GM21723 (cell line): ENCODE measurements around the gene PCNA.

Experiments used
- ATAC-seq: cut with Tn5 transposase; IDR thresholded peaks from one replicate; pipeline ENCODE4 v1.9.1; 2021; ENCODE audit warnings: mild to moderate bottlenecking, moderate library complexity; ENCODE audit not compliant: unreplicated experiment

Gene PCNA

GRCh38 chr20:5119435-5120184 lies at the start of gene PCNA:
TSS of gene PCNA (minus strand) at chr20:5119958. CDS start at chr20:5119798, 160 bp downstream.
- ATAC-seq, result peak; percentile 93

- ATAC-seq, result no peak
Measured at GRCh38 chr20:5168651-5169396, 49.1 kb upstream of the PCNA start.

GRCh38 chr20:5164645-5165625 lies 45.2 kb upstream of the PCNA start:
- ATAC-seq, result no peak

GRCh38 chr20:5161536-5162164 lies 41.9 kb upstream of the PCNA start:
- no peak for ATAC-seq

GRCh38 chr20:5160882-5161281 lies 41.1 kb upstream of the PCNA start:
- ATAC-seq, result no peak

- no peak for ATAC-seq
Measured at GRCh38 chr20:5159928-5160327, 40.2 kb upstream of the PCNA start.

- ATAC-seq, result no peak
Measured at GRCh38 chr20:5156675-5157448, 37.1 kb upstream of the PCNA start.

GRCh38 chr20:5155404-5155803 lies 35.6 kb upstream of the PCNA start:
- ATAC-seq, result no peak

GRCh38 chr20:5154543-5154925 lies 34.8 kb upstream of the PCNA start:
- no peak for ATAC-seq

GRCh38 chr20:5153612-5154542 lies 34.1 kb upstream of the PCNA start:
- ATAC-seq, result no peak

GRCh38 chr20:5153152-5153467 lies 33.4 kb upstream of the PCNA start:
- no peak for ATAC-seq

GRCh38 chr20:5150226-5151076 lies 30.7 kb upstream of the PCNA start:
- ATAC-seq, result no peak

GRCh38 chr20:5149892-5150225 lies 30.1 kb upstream of the PCNA start:
- no peak for ATAC-seq

GRCh38 chr20:5148581-5148980 lies 28.8 kb upstream of the PCNA start:
- ATAC-seq, result no peak

- no peak for ATAC-seq
Measured at GRCh38 chr20:5146871-5147592, 27.3 kb upstream of the PCNA start.

GRCh38 chr20:5146099-5146668 lies 26.4 kb upstream of the PCNA start:
- no peak for ATAC-seq

GRCh38 chr20:5145365-5146098 lies 25.8 kb upstream of the PCNA start:
- no peak for ATAC-seq
